HG03432 (cell line): Measurements from ENCODE around the gene LRRC55.

ENCODE experiments used
- ATAC-seq: cut with Tn5 transposase; IDR thresholded peaks from one replicate; pipeline ENCODE4 v1.9.1; 2021; ENCODE audit warnings: mild to moderate bottlenecking, moderate library complexity; ENCODE audit not compliant: unreplicated experiment

Gene LRRC55

DNA sequence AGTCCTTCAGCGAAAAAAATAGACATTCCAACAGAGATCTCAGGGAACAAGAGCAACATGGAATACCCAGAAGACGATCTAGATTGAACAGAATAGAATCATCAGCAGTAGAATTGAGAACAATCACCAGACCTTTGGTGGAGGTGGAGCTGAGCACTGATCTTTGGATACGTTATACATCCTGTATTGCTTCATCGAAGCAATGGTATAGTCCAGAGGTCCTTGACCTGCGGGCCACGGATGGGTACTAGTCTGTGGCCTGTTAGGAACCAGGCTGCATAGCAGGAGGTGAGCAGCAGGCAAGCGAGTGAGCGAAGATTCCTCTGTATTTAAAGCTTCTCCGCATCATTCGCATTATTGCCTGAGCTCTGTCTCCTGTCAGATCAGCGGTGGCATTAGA lies 17.6 kb downstream of the LRRC55 start:
- ATAC-seq: no peak

DNA sequence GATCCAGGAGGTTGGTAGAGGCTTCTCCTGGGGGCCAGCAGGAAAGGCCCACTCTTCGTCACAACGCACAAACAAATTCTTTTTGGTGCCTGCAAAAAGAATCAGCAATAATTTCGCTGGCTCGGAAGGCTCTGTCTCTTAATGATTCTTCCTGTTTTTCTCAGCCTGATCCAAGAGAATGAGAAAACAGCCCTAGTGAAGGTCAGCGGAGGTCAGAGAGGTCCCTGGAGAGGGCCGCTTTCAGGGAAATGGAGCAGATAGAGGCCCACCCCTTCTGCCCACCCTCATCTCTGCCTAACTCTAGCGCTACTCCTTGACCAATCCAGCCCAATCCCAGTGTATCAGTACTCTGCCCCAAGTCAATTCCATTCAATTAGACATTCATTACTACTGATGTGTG lies 19.2 kb downstream of the LRRC55 start:
- no peak for ATAC-seq

DNA sequence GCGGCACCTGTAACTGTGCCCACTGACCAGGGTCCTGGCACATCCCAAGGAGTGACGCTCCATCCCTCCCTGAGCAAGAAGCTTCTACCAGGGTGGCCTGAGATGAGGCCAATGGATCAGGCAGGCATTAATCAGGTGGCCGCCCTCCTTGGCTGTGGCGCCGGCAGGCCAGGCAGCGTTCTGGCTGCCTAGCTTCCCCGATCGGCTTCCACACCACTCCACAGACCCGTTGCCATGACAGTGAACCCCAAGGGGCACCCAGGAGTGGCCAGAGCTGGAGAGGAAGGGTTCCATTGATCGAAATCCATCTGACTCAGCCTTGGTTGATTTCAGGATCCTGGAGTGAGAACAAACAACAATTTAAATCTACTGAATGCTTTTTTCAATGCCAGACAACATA lies 20.5 kb downstream of the LRRC55 start:
- ATAC-seq: no peak

DNA sequence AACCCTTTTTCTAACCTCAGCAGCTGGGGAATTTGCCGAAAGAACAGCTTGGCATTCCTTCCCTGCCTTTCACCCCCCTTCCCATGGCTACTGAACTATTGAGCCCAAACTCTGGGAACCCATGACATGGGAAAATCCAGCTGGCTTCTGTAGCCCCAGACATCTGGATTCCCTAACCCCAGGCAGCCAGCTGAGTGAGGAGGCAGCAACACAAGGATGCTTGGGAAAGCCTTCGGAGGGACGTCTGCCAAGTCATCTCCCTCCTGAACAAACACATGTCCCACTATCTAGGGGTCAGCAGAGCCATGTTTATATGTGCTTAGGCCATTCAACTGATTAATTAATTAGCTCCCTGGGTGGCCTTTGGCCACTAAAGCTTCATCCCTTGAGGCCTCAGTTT lies 21.6 kb downstream of the LRRC55 start:
- ATAC-seq: no peak

DNA sequence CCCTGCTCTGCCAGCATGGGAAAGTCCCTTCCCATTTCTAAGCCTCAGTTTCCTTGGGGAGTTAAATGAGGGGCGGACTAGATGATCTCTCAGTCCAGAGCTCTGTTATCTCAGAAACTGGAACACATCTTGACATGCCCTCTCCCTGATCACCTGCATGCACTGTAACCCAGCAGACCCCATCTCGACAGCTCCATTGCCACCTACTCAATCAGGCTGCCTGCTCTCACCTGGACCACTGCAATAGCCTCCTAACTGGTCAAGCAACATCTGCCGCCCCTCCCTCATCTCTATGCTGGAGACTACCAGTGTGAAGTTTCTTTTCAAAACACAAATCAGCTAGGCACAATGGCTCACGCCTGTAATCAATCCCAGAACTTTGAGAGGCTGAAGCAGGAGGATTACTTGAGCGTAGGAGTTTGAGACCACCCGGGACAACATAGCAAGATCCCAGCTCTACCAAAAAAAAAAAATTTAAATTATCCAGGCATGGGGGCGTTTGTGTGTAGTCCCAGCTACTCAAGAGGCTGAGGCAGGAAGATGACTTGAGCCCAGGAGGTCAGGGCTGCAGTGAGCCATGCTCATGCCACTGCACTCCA lies 22.2 kb downstream of the LRRC55 start:
- ATAC-seq: no peak

DNA sequence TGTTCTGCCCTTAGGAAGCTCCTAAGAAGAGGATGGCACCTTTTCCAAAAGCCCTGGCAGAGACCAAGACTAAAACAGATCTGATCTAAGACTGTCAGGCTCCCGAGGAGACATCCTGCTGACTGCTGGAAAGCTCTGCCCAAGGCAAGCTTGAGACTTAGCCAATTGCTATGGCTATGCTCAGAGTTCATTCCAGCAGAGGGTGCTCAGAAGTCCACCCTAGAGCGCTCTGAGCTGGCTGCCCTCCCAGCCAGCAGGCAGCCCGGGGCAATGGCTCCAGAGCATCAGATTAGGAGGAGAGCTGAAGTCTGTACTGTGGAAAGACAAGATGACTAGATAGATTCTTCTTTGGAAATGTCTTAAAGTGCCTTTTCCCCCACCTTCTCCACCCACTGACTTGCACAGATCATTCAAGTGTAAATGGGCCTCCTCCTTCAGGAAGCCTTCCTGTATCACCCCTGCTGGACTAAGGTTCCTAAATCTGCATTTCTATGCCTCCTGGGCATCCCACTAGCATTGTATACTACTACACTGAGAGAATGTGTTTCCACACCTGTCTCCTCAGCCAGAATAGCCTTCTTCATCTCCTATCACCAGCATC lies 23.4 kb downstream of the LRRC55 start:
- ATAC-seq: no peak

DNA sequence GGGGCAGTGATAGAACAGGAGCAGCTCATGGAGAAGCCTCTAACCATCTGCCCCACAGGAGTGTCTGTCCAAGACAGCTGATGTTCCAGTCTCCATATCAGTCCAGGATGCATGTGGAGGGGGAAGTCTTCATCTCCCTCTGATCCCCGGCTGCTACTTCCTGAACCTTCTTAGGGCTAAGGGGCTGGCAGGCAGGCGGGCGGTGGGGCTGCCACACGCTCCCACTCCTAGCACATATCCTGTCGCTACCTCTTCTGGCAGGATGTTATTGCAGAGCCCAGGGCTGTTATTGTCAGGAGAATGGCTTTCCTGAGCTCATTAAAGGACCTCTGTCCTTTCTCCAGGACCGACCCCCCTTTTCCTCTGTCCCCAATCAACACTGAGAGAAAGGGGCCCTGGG lies 25.4 kb downstream of the LRRC55 start:
- no peak for ATAC-seq

DNA sequence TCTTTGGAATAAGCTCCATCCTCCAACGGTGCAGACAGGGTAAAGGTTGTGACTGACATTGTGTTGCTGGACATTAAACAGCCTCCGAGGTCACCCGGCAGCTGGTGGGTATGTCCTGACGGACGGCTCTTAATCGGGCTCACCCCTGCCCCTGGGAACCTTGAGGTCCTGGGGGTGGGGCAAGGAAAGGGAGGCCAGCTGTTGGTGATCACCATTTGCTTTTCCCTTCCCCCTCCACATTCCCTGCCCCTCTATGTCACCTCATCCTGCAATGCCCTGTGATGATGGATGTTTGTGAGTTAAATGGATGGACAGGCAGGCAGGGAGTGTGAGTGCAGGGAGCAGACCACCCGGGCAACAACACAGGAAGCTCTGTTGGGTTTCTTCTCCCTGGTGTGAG lies 29.0 kb downstream of the LRRC55 start:
- no peak for ATAC-seq

DNA sequence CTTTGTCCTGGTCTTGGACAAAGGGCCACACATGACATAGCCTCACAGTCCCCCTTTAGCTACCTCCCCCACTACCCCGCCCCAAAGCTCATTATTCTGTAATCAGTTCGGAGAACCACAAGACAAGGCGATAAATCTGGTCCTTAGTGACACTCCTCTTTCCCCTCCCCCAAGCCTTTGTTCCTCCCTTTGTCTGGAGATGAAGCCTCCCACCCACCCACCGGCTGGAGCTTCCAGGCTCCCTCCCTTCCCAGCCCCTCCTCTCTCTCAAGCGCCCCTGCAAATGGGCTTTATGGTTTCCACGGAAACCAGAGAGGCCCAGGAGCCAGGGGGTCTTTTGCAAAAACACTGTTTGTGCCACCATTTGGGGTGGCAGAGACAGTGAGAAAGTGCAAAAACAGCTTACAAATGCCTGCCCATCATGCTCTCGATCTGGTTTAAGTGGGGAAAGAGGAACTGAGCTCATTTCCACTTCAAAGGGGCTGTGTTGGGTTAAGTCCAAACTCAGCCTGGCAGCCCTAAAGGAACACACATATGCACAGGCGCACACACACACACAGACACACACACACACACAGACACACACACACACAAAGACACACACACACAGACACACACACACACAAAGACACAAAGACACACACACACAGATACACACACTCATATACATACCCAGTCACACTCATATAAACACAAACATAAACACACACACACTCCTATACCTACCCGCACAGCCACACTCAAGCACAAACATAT lies 31.8 kb downstream of the LRRC55 start:
- no peak for ATAC-seq

DNA sequence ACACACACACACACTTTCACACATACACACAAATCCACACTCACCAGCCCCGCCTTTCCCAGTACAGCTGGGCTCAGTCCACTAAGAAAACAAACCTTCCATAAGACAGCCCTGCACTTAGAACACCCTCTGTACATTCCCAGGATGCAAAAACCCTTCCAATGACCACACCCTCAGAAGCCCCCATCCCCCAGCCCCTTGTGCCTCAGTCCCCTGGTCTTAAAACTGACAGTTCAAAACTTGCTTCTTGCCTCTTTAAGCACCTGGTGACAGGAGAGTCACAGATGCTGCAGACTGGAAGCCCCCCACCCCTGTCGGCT lies 32.3 kb downstream of the LRRC55 start:
- no peak for ATAC-seq

DNA sequence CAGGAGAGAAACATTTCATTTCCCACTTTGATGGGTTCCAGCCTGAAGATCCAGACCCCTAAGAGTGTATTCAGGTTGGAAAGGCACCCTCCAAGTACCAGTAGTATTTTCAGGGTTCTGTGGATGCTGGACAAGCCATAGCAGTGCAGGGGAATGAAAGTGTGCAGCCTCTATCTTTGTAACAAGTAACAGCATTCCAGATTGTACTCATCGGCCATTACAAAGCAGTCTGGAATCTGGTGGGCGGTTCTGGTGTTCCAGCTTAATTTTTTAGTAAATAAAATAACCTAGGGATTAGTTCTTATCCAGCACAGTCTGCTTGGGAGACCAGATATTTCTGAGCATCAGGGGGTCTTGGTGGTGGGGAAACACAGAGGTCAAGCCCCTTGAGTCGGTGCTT lies 32.7 kb downstream of the LRRC55 start:
- ATAC-seq: no peak

DNA sequence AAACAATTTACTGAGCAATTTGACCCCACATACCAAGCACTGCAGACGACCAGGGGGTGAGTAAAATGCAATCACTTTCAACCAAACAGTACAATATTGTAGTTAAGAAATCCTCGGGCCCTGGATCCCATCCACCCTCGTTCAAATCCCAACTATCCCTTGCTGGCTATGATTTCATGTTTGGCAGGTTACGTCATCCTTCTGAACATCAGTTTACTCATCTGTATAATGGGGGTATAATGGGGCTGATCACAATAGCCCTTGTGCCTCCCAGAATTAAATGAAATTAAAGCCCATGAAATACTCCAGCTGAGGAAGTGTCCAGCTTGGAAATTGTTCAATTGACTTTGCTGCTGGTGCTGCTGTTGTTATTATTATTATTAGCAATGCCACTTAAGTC lies 34.7 kb downstream of the LRRC55 start:
- ATAC-seq: no peak

DNA sequence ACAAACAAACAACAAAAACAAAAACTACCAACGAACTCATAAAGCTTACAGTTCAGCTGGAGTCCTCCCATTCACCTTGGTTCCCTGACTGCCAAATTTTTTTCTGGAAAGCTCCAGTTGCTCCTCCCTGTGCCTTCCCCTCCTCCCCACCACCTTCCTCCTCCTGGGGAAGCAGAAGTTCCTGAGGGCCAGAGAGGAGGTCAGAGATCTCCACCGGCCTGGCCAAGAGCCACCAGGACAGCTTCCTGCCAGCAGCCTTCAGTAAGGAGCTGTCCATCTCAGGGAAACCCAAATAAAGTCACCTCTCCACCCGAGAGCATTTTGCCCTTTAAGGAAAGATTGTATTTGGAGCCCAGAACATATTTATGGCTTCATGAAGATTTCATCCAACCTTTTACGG lies 35.3 kb downstream of the LRRC55 start:
- no peak for ATAC-seq

DNA sequence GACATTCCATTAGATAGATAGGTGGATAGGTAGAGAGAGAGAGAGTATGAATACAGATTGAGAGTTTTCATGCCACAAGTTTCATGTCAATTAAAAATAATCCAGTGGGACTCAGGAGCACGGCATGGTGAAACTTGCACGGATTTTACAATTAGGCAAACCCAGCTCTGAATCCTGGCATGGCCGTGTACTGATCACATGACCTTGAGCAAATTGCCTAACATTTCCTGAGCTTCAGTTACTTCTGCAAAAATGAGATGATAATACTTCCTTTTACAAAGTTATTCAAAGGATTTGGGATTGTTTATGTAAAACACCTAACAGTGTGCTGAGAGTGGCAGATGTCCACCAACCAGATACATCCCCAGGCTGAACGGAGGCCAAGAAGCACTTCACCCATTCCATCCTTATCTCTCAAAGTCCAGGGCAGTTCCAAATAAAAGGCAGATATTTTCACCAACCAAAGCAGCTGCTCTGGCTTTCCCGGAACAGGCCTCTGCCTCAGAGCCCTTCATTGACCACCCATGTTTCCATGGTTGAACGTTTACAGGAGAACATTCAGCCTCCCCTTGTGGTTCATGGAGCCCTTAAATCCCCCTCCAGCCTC lies 37.4 kb downstream of the LRRC55 start:
- no peak for ATAC-seq

DNA sequence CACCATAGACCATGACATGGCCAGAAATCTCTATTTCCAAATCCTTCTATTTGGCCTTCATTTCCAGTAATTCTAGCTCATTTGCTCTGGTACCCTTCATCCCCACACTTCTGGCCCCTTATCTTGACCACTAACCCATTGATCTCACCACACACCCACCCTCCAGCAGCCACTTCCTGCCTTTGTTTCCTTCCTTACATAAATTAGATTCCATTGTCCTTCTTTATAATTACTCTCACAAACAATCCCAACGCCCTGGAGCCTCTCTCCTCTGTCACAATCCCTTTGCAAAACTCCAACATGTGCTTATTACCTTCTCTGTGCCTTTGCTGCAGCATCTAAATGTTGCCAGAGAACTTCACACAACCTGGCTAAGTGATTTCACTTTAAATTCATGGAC lies 40.5 kb downstream of the LRRC55 start:
- no peak for ATAC-seq

DNA sequence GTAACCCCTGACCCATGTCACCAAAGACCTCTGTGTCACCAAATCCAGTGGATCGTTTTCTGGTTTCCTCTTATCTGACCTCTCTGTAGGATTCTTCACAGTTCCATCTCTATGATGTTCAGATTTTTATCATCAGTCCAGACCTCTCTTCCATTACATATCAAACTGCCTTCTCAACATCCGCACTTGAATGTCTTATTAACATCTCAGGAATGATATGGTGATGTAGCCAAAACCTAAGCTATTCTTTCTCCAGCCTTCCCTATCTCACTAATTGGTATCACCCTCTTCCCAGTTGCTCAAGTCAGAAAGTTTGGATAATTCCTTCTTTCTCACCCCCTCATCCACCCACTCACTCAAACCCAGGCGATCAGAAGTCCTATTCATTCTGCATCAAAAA lies 41.8 kb downstream of the LRRC55 start:
- no peak for ATAC-seq

DNA sequence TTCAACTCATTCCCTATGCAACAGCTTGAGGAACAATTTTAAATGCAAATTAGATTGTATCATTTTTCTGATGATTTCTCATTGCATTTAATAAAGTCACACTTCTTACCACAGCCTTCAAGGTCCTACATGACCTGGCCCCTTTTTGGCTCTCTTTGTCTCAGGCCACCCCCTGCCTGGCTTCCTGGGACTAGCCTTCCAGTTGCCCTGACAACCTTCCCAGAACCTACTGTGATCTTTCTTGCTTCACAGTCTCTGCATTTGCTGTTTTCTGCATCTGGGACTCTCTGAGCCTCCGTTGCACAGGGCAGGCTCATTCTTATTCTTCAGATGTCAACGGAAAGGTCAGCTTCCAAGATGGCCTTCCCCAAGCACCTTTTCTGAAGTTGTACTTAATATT lies 42.4 kb downstream of the LRRC55 start:
- no peak for ATAC-seq

DNA sequence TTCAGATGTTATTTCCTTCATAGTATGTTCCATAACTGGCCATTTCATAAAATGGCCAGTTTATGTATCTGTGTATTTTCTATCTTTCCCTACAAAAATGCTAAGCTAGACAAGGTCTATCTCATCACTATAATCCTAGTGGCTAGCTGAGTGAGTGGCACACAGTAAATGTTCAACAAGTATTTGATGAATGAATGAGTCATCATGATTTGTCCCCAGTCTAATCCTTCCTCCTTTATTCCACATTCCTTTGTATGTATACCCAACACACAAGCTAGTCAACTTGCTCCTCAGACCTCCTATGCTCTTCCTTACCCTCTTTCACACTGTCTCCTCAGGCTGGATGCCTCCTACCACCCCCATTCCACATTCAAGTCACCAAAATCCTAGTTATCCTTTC lies 42.8 kb downstream of the LRRC55 start:
- no peak for ATAC-seq

DNA sequence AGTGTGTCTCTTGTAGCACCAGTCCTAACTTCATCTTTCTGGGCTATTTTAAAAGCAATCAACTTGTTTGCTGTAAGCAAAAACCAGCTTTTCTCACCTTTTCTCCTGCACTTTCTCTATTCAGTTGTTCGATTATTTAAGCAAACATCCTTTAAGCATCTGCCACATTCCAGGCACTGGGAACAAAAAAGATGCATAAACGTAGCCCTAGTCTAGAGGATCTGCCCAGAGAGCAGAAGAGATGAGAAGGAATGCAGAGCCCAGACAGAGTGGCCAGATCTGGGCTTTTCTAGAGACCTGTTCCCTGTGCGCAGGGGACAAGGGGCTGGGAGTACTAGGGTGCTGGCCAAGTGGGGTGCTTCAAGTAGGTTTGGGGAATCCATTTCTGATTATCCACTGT lies 46.8 kb downstream of the LRRC55 start:
- no peak for ATAC-seq

DNA sequence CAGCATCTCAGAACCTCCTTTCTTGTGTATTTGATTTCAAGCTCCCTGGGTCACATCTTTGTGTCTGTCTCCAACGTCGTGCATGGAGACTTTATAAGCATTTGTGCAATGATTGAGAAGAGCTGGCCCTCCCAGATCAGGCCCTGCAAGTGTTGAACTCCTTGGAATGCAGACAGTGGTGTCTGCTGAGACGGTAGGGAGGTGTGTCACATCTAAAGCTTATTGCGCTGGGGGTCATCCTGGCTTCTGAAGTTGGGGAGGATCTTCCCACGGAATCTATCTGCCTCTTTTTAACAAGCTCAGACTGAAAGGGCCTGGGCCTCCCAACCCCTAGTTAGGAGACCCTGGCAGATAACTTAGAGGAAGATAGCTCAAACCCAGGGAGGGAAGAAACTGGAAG lies 48.6 kb downstream of the LRRC55 start:
- ATAC-seq: no peak

DNA sequence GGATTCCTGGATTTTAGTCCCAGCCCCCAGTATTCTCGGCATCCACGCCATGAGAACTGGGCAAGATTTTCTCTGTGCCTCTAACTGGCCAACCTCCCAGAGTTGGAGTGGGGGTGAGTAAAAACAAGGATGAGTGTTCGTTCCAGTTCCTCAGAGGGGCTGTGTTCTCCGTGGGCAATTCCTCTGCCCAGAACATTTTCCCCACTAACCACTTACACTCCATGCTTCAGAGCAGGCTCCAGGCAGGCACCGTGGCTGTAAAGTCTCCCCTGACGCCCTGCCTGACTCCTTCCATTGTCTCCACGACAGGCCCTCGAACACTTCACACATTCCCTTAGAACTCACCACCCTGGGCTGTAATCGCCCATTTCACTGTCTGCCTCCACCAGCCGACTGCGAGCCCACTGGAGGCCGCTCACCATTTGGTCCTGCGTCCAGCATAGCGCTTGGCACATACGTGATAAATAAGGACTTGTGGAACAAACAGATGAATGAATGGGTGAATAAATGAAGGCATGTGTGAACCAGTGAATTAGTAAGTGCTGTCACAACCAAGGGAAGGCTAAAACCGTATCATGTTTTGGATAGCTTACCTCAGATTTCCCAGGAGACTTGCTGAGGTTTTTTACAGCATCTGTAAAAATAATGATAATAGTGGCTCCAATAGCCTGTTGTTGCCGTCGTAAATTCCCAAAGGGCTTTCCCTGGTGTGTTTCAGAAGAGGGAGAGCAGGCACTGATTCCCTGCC lies 49.2 kb downstream of the LRRC55 start:
- no peak for ATAC-seq
